Measurements from ENCODE around the gene INPP4A. TPM values are rescaled to one million over a fixed set of nuclear protein-coding genes. Genes with fewer than 3 reads are reported as not detected.

The INPP4A gene
- total RNA-seq, 4 donors from 2014 or later: 22.8 to 35.8 (median 25.4) TPM

DNA sequence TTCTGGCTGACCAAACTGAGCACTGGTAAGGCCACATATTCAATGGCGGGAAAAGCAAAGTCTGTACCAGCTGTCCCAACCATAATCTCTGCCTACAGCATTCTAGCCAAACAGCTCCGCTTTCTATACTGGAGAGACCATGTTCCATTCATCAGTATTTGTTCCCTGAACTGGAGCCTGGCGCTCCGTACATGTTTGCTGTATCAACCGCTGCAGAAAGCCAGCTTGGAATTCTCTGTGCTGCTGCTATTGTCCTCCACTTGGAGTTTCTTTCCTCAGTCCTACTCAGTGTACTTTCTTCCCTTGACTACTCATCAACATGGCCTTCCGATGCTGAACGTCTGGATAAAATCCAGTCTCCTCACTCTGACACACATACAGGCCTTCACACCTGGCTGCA lies 161.8 kb downstream of the INPP4A start:
- H3K4me3 ChIP-seq: no peak overlapping the region
- H3K27me3 ChIP-seq: no peaks in the 10 kb centered on the region
- H3K9me3 ChIP-seq: no peaks in the 10 kb centered on the region
- H3K27ac ChIP-seq: no peak overlapping the region
- H3K36me3 ChIP-seq: no peaks in the 10 kb centered on the region
- peaks cover 32 to 39% (median 36%) of the 10 kb centered on the region in 4 donors for H3K4me1 ChIP-seq
- TF ChIP-seq, protein P1, sequence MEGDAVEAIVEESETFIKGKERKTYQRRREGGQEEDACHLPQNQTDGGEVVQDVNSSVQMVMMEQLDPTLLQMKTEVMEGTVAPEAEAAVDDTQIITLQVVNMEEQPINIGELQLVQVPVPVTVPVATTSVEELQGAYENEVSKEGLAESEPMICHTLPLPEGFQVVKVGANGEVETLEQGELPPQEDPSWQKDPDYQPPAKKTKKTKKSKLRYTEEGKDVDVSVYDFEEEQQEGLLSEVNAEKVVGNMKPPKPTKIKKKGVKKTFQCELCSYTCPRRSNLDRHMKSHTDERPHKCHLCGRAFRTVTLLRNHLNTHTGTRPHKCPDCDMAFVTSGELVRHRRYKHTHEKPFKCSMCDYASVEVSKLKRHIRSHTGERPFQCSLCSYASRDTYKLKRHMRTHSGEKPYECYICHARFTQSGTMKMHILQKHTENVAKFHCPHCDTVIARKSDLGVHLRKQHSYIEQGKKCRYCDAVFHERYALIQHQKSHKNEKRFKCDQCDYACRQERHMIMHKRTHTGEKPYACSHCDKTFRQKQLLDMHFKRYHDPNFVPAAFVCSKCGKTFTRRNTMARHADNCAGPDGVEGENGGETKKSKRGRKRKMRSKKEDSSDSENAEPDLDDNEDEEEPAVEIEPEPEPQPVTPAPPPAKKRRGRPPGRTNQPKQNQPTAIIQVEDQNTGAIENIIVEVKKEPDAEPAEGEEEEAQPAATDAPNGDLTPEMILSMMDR (IDR thresholded peaks at IDR 0.05): no peak
- TF ChIP-seq EP300 (IDR thresholded peaks at IDR 0.05; ENCODE audit: low read depth) (no peak), POLR2A (IDR thresholded peaks at IDR 0.05) (no peak), POLR2AphosphoS5 (IDR thresholded peaks at IDR 0.05) (no peak)
- in situ Hi-C loops (cut with MboI; ENCODE audit: low pct_ligation_motif_present in 1 of 4, low pct_unique_long_range_greater_than_20kb in 1 of 4, low sequenced_read_pairs in 3 of 4) (loop anchor here in 1 of 4 donors (10.0 kb wide), 1 partner anchor 192 kb away; no protein-coding TSS in a partner anchor), intact Hi-C loops (cut with DNase I; ENCODE audit: low total_unique reads) (no loop called here)
- WGBS, 2 donors (ENCODE audit: low coverage in 1 of 2): 70 to 89% methylated on average over 3 to 7 of the region's 7 CpGs
- DNase-seq: no peak

DNA sequence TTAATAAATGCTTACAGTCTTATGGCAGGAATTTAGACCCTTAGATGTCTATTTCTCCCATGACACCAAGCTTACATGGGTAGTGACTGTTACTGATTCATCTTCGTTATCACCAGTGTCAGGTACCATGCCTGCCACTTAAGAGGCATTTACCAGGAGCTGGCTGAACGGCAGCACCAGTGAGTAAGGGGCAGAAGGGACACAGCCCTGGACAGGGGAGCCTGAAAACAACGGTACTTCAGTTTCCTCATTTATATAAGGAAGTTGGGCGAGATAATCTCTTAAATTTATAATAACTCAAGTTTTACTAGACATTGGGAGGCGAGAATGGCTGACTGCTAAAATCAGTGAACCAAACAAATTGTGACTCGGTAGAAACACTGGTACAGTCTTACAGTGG lies 162.4 kb downstream of the INPP4A start:
- no peaks in the 10 kb centered on the region for H3K27me3 ChIP-seq
- peaks cover 32 to 41% (median 37%) of the 10 kb centered on the region in 4 donors for H3K4me1 ChIP-seq
- TF ChIP-seq POLR2AphosphoS5 (IDR thresholded peaks at IDR 0.05) (no peak), POLR2A (IDR thresholded peaks at IDR 0.05) (no peak), EP300 (IDR thresholded peaks at IDR 0.05; ENCODE audit: low read depth) (no peak)
- TF ChIP-seq, protein P1 (IDR thresholded peaks at IDR 0.05): no peak
- H3K9me3 ChIP-seq: no peaks in the 10 kb centered on the region
- no peaks in the 10 kb centered on the region for H3K36me3 ChIP-seq
- 40 to 48% methylated on average over 5 to 6 of the region's 6 CpGs for whole genome bisulfite sequencing, 2 donors (ENCODE audit: low coverage in 1 of 2)
- DNase-seq: no peak
- peak overlapping the region in 3 of 4 donors; percentile 87 to 88 (median 88) for H3K4me3 ChIP-seq
- in situ Hi-C loops (cut with MboI; ENCODE audit: low pct_ligation_motif_present in 1 of 4, low pct_unique_long_range_greater_than_20kb in 1 of 4, low sequenced_read_pairs in 3 of 4) (loop anchor here in 1 of 4 donors (10.0 kb wide), 1 partner anchor 192 kb away; no protein-coding TSS in a partner anchor), intact Hi-C loops (cut with DNase I; ENCODE audit: low total_unique reads) (no loop called here)
- H3K27ac ChIP-seq: peak overlapping the region in 1 of 4 donors; percentile 98

DNA sequence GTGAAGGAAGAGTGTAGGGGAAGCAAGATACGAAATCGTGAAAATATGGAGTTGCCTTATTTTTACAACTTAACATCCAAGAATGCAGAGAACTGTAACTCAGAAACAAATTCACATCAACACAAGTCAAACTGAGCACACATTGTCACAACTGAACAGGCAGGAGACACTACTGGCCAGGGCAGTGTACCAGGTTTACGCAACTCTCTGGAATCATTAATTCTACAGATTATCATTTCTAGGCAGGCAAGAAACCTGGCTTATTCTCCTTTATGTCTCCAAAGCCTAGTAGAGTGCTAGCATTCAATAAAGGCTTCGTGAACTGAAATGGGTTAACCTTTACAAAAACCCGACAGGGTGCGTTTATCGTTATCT lies 163.1 kb downstream of the INPP4A start:
- TF ChIP-seq POLR2A (IDR thresholded peaks at IDR 0.05) (no peak), EP300 (IDR thresholded peaks at IDR 0.05; ENCODE audit: low read depth) (no peak), POLR2AphosphoS5 (IDR thresholded peaks at IDR 0.05) (no peak)
- TF ChIP-seq, protein P1 (IDR thresholded peaks at IDR 0.05): no peak
- 0 to 3% methylated on average over 3 to 7 of the region's 7 CpGs for WGBS, 2 donors (ENCODE audit: low coverage in 1 of 2)
- no peaks in the 10 kb centered on the region for H3K27me3 ChIP-seq
- H3K9me3 ChIP-seq: no peaks in the 10 kb centered on the region
- no peak for DNase-seq
- intact Hi-C loops (cut with DNase I; ENCODE audit: low total_unique reads) (no loop called here), in situ Hi-C loops (cut with MboI; ENCODE audit: low pct_ligation_motif_present in 1 of 4, low pct_unique_long_range_greater_than_20kb in 1 of 4, low sequenced_read_pairs in 3 of 4) (loop anchor here in 1 of 4 donors (10.0 kb wide), 1 partner anchor 193 kb away; no protein-coding TSS in a partner anchor)
- peaks cover 32 to 41% (median 37%) of the 10 kb centered on the region in 4 donors for H3K4me1 ChIP-seq
- peak overlapping the region; percentile 87 to 91 (median 88) for H3K4me3 ChIP-seq
- peak overlapping the region; percentile 88 to 98 (median 95) for H3K27ac ChIP-seq
- H3K36me3 ChIP-seq: peaks cover 0 to 5% (median 0%) of the 10 kb centered on the region in 4 donors

DNA sequence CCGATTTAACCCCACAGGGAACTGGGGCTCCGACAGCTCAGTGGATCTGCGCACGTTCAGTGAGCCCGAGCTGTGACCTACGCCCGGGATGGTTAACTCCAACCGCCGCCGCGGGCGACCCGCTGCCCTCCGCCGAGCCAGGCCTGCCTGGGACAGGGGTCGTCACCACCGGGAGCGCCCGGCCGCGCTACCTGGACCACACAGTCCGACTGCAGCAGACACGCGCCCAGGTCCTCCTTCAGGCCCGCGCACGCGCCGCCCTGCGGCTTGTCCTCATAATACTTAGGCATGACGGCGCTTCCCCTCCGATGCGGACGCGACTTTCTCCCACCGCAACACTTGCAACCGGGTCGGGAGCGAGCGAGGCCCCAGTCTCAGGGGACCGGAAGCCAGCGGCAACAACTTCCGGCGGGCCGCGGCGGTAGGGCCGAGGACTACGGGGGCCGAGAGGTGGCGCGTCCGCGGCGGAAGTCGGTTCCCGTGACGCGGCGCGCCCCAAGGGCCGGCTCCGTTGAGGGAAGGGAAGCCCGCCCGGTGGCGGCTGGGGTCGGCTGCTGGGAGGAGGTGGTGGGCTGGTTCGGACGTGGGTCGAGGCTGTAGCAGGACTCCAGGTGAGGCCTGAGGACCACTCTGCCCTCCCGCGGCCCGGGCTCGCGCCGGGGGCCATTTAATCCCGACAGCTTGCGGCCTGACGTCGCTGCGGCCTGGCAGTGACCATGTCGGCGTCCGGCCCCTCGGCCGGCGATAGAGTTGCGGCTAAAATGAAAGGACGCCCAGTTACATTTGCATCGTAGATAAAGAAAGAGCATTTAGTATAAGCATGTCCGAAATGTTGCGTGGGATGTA lies 163.7 kb downstream of the INPP4A start, which contains the start of the genes COA5 and UNC50:
Gene COA5 (minus strand): TSS at position 397 of the 846 bp plus-strand sequence. CDS start 107 bp downstream, at position 290.
Gene UNC50 (plus strand): TSS at position 474 of the 846 bp plus-strand sequence. CDS start 1,171 bp downstream, outside the sequence.
- Histone ChIP-seq H3K36me3 (peaks cover 0 to 9% (median 0%) of the 10 kb centered on the region in 4 donors), H3K27me3 (no peaks in the 10 kb centered on the region), H3K27ac (peak within 1 kb of the TSS; percentile 88 to 98 (median 95)), H3K9me3 (no peaks in the 10 kb centered on the region), H3K4me1 (peaks cover 32 to 41% (median 37%) of the 10 kb centered on the region in 4 donors), H3K4me3 (peak within 1 kb of the TSS; percentile 87 to 91 (median 88))
- TF ChIP-seq, protein P1 (IDR thresholded peaks at IDR 0.05): peak in 3 of 5 experiments; percentile 2 to 9 (median 7)
- TF ChIP-seq POLR2A (IDR thresholded peaks at IDR 0.05): peak; percentile 92
- no peak for TF ChIP-seq EP300 (IDR thresholded peaks at IDR 0.05; ENCODE audit: low read depth)
- peak; percentile 90 to 95 (median 92) for TF ChIP-seq POLR2AphosphoS5 (IDR thresholded peaks at IDR 0.05)
- DNase-seq: peak; percentile 92
- intact Hi-C loops (cut with DNase I; ENCODE audit: low total_unique reads): no loop called here
- WGBS, 2 donors (ENCODE audit: low coverage in 1 of 2): 1% methylated on average over 64 of the region's 93 CpGs; no CpG with 5 or more reads in 1 of the 2 donors
- in situ Hi-C loops (cut with MboI; ENCODE audit: low pct_ligation_motif_present in 1 of 4, low pct_unique_long_range_greater_than_20kb in 1 of 4, low sequenced_read_pairs in 3 of 4): loop anchor here in 1 of 4 donors (10.0 kb wide), 1 partner anchor 194 kb away; no protein-coding TSS in a partner anchor
